Liver (tissue), 3 donors: ENCODE measurements around the gene TCEA3.

ENCODE experiments used
- CTCF ChIP-seq: fragments of 150-350 bp; IDR thresholded peaks from 2 replicates; pipeline ENCODE4 v1.5.1; 2017; ENCODE audit warnings: improper control_type of control experiment, low read depth, low read length; ENCODE audit not compliant: missing input control
- FOXA1 ChIP-seq: IDR thresholded peaks from 2 replicates; pipeline ENCODE4 v1.6.1; 2016; ENCODE audit warnings: antibody characterized with exemption
- HNF4A ChIP-seq, 2 donors: conservative IDR thresholded peaks; 2 replicates each; pipeline ENCODE4 v1.6.1; 2016; ENCODE audit warnings: antibody characterized with exemption in 2 of 2, mild to moderate bottlenecking in 2 of 2
- SP1 ChIP-seq: IDR thresholded peaks from 2 replicates; pipeline ENCODE4 v1.6.1; 2018; ENCODE audit warnings: antibody characterized with exemption, mild to moderate bottlenecking
- TF ChIP-seq, protein P1 (sequence below): IDR thresholded peaks from 2 replicates; pipeline ENCODE4 v1.6.1; 2016; ENCODE audit warnings: antibody characterized with exemption, mild to moderate bottlenecking
- donor health status: healthy.
- donor health status: healthy.

GRCh38 chr1:23442751-23443150 is 18.2 kb upstream of the TCEA3 start:
- no peak for TF ChIP-seq SP1
- TF ChIP-seq CTCF, result no peak
- TF ChIP-seq, protein P1, sequence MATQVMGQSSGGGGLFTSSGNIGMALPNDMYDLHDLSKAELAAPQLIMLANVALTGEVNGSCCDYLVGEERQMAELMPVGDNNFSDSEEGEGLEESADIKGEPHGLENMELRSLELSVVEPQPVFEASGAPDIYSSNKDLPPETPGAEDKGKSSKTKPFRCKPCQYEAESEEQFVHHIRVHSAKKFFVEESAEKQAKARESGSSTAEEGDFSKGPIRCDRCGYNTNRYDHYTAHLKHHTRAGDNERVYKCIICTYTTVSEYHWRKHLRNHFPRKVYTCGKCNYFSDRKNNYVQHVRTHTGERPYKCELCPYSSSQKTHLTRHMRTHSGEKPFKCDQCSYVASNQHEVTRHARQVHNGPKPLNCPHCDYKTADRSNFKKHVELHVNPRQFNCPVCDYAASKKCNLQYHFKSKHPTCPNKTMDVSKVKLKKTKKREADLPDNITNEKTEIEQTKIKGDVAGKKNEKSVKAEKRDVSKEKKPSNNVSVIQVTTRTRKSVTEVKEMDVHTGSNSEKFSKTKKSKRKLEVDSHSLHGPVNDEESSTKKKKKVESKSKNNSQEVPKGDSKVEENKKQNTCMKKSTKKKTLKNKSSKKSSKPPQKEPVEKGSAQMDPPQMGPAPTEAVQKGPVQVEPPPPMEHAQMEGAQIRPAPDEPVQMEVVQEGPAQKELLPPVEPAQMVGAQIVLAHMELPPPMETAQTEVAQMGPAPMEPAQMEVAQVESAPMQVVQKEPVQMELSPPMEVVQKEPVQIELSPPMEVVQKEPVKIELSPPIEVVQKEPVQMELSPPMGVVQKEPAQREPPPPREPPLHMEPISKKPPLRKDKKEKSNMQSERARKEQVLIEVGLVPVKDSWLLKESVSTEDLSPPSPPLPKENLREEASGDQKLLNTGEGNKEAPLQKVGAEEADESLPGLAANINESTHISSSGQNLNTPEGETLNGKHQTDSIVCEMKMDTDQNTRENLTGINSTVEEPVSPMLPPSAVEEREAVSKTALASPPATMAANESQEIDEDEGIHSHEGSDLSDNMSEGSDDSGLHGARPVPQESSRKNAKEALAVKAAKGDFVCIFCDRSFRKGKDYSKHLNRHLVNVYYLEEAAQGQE, result no peak
- TF ChIP-seq FOXA1, result no peak
- TF ChIP-seq HNF4A (conservative IDR thresholded peaks at IDR 0.05), result no peak
